GM21529 (cell line): ENCODE data around the gene IREB2.
"Not testable (repeated sequence)": the region's sequence is repeated elsewhere in the genome, so short reads cannot be mapped to it uniquely, and the experiment has no call there.

Experiments used
- ATAC-seq: cut with Tn5 transposase; IDR thresholded peaks from one replicate; pipeline ENCODE4 v1.9.1; 2021; ENCODE audit not compliant: unreplicated experiment

The IREB2 gene

DNA sequence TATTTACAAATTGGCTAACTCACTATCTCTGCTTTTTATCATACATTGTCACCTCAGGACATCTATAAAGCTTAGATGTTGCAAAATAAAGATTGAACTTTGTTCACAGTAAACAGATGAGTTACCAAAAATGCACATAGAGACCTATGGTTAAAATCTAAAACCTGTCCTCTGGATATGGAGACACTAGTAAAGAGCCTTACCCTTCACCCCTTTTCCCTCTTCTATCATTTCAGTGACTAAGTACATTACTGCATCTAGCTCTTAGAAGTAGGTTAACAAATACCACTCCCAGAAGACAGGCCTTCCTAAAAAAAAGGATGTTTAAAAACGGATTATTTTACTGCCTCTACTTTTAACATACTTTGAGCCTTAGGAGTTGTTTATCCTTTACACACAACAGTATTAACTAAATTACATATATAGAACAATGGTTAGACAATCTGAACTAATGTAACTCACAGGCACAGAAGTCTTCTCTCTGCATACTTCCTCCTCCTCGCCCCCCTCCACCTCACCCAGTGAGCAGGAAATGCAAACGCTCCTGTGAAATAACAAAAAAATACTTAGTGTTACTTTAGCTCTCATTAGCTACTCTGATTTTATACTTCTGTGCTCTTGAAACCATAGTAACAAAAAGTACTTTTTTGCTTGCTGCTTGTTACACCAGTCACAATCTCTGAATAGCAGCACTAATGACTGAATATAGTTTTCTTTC lies 23.3 kb downstream of the IREB2 start:
- no peak for ATAC-seq

DNA sequence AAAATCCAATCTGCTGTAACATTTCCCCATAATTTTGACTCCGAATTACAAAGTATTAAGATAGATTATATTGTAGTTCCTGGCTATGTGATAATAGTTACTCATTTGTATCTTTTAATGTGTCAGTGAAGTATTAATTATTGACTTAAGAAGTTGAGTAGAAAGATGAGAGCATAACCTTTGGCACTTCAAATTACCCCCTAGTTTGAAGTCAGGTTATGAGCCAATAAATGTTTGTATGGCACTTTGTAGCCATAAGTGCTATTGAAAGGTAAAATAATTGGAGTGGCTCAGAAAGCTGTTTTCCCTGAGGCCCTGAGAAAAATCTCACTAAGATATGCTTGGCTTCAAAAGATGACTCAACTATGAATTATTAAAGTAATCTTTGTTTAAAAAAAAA lies 31.0 kb downstream of the IREB2 start:
- no peak for ATAC-seq

GRCh38 chr15:78477295-78477694 lies 39.3 kb downstream of the IREB2 start:
- ATAC-seq = no peak

- ATAC-seq = no peak
These were observed 41.6 kb downstream of the IREB2 start for GRCh38 chr15:78479650-78480049.

DNA sequence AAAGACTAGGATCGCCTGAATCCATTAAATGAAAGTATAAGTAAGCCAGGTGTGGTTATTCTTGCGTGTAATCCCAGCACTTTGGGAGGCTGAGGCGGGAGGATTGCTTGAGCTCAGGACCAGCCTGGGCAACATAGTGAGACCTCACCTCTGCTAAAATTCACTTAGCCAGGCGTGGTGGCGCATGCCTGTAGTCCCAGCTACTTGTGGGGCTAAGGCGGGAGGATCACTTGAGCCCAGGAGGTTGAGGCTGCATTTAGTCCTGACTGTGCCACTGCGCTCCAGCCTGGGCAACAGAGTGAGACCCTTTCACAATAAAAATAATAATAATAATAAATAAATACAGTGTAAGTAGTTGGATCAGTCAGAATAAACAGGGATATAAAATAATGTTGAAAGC lies 43.9 kb downstream of the IREB2 start:
- no peak for ATAC-seq

GRCh38 chr15:78492872-78493271 lies 54.9 kb downstream of the IREB2 start:
- ATAC-seq = no peak

DNA sequence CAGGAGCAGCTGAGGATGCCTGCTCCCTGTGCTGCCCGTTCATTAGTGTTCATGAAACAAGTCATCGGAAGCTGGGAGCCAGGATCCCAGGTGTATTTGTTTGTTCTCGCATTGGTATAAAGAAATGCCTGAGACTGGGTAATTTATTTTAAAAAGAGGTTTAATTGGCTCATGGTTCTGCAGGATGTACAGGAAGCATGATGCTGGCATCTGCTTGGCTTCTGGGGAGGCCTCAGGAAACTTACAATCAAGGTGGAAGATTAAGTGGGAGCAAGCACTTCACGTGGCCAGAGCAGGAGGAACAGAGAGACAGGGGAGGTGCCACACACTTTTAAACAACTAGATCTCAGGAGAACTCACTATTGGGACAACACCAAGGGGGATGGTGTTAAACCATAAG lies 63.8 kb downstream of the IREB2 start:
- ATAC-seq = no peak

GRCh38 chr15:78502641-78503040 lies 64.6 kb downstream of the IREB2 start:
- no peak for ATAC-seq

DNA sequence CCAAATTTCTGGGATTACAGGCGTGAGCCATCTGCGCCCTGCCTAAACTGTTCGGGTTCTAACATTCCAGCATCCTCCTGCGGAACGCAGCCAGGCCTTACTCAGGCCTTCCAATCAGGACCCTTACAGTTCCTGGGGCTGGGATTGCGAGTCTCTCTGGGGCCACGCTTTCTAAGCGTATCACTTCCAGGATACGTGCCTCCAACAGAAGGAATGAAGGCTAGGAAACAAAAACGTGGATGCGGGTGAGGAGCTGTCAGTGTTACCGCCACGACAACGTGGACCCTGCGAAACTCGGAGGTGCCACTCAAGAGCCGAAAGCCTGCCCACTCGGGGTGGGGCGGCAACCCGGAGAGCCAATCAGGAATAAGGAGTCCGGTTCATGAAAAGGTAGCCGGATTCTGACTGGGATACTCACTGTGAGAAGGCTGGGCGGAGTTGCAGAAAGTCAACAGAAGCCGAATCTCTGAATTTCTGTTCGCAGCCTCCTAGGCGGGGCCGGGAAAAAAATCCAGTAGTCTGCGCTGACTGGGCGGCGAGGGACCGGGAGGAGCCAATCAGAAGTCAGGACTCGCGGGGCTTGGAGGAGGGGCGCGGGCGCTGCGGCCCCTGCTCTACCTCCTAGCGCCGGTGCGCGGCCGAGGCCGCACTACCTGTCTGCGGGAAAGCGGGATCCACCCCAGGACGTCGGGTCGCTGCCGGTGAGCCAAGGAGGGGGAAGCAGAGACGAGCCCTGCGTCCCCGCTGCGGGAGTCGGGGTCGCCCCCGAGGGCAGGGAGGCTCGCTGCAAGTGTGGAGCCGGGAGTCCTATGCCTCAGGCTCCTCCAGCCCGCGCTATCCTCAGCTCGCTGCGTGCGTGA lies 69.2 kb downstream of the IREB2 start, which contains the start of gene HYKK:
HYKK (plus strand) TSS at position 607 of the 860 bp plus-strand sequence. CDS start 5,512 bp downstream, outside the sequence.
- peak; percentile 85 for ATAC-seq

- ATAC-seq = peak; percentile 20
These were observed 69.8 kb downstream of the IREB2 start for GRCh38 chr15:78507831-78508160.

GRCh38 chr15:78508272-78508671 lies 70.3 kb downstream of the IREB2 start:
- ATAC-seq = no peak

DNA sequence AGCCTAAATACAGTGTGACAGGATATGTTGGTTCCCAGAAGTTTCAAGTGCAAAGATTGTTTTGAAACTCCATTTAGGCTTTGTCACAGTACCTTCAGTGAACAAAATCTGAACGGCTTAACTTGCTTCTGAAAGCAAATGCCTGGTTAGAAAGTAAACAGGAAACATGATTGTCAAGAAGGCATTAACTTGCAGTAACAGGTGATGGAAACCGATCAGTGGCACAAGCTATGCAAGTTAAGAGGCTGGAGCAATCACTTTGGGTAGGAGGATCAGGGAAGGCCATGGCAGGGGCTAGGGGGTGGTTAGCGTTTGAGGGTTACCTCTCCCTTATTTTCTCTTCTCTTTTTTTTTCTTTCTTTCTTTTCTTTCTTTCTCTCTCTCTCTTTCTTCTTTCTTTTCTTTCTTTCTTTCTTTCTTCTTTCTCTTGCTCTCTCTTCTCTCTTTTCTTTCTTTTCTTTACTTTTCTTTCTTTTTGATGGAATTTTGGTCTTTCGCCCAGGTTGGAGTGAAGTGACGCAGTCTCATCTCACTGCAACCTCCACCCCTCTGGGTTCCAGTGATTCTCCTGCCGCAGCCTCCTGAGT lies 71.8 kb downstream of the IREB2 start:
- no peak for ATAC-seq

- ATAC-seq = not testable (repeated sequence)
These were observed 82.0 kb downstream of the IREB2 start for GRCh38 chr15:78520035-78520434.

DNA sequence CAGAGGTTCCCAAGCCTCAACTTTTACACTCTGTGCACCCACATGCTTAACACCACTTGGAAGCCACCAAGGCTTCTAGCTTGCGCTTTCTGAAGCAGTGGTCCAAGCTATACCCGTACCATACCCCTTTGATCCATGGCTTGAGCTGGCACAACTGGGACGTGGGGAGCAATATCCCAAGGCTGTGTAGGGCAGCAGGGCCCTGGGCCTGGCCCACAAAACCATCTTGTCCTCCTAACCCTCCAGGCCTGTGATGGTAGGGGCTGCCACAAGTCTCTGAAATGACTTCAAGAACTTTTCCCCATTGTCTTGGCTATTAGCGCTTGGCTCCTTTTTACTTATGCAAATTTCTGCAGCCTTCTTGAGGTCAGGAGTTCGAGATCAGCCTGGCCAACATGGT lies 86.2 kb downstream of the IREB2 start:
- ATAC-seq = no peak

DNA sequence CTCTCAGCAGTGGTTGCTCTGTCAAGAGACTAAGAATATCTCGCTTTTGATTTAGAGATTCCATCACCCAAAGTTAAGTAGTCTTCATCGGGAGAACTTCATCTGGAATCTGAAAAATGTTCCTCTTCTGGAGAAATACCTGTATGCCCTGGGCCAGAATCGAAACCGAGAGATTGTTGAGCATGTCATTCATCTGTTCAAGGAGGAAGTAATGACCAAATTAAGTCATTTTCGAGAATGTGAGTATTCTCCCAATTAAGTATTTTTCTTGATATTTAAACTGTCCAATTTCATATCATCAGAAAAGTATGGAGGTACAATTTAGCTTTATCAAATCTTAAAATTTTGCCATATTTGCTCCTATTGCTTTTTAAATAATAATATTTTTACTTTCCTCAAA lies 89.3 kb downstream of the IREB2 start:
- ATAC-seq = no peak

GRCh38 chr15:78533331-78533730 lies 95.3 kb downstream of the IREB2 start:
- ATAC-seq = no peak

DNA sequence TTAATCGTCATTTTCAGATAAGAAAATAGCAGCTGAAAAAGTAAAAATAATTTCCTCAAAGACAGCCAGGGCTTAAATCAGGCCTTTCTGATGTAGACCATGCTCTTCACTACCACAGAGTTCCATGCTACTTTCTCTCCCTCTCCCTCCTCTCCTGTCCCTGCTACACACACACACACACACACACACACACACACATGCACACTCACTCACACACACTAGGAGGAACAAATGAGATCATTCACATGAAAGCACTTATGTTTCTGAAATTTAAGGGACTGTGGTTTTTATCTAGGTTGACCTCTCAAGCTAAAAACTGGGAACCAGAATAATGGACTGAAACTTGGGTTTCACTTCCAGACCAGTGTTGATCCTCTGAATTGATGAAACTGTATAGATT lies 98.1 kb downstream of the IREB2 start:
- ATAC-seq = no peak

DNA sequence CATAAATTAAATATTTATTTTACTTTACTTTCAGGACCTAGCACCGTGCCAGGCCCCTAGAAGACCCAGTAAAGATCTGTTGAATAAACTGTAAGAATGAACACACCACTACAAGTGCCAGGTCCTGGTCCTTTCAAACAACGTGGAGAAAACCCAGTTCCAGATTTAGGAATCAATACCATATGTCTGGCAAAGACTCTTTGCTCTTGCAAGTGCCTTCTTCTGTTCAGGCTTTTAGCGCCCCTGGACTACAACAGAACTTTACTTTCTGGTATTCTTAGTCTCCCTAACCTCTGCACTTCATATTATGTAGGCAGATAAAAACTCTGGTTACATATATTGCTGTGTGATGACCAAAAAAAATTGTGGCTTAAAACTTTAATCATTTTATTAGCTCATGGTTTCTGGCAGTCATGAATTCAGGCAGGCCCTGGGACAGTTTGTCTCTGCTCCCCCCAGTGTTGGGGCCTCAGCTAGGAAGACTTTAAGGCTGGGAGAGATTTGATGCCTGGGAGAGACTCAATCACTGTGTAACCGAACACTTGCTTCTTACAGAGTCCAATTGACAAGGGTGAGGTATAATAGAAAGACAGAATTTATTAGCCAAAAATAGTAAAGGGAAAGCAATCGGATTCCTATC lies 99.4 kb downstream of the IREB2 start:
- ATAC-seq = no peak

GRCh38 chr15:78538358-78538757 lies 100.3 kb downstream of the IREB2 start:
- no peak for ATAC-seq

- ATAC-seq = not testable (repeated sequence)
These were observed 101.6 kb downstream of the IREB2 start for GRCh38 chr15:78539464-78540140.
